LNCAP (cell line): ENCODE results near the gene ABCB11.

ENCODE experiments used
- TF ChIP-seq, protein P1 (sequence below): fragments of 450-650 bp; IDR thresholded peaks from 2 replicates; pipeline ENCODE4 v1.5.1; 2017; ENCODE audit warnings: mild to moderate bottlenecking

Gene ABCB11

DNA sequence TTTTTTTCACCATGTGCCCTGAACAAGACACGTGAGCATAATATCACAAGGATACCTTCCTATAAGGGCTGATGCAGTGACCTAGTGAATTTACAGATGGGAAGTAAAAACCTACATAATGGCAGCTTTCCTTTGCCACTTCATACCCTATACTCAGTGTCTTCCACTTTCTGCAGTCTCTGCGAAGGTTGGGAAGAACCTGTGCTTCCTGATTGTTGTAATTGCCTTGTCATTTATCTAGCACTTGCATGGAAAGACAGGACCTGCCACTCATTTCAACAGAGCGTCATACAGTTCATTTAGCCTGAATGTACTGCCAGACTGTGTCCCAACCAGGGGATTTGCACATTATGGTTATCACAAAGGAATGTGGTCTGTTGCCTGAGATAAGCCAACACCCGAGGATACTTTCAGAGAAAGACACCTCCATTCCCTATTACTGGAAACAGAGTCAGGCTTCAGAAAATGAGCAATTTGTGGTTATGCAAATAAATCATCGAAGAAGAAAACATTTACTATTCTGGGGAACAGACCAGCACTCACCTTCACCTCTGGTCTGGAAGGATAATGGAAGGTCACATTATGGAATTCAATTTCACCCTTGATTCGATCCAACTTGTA is 55.0 kb downstream of the ABCB11 start:
- TF ChIP-seq, protein P1, sequence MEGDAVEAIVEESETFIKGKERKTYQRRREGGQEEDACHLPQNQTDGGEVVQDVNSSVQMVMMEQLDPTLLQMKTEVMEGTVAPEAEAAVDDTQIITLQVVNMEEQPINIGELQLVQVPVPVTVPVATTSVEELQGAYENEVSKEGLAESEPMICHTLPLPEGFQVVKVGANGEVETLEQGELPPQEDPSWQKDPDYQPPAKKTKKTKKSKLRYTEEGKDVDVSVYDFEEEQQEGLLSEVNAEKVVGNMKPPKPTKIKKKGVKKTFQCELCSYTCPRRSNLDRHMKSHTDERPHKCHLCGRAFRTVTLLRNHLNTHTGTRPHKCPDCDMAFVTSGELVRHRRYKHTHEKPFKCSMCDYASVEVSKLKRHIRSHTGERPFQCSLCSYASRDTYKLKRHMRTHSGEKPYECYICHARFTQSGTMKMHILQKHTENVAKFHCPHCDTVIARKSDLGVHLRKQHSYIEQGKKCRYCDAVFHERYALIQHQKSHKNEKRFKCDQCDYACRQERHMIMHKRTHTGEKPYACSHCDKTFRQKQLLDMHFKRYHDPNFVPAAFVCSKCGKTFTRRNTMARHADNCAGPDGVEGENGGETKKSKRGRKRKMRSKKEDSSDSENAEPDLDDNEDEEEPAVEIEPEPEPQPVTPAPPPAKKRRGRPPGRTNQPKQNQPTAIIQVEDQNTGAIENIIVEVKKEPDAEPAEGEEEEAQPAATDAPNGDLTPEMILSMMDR = no peak

DNA sequence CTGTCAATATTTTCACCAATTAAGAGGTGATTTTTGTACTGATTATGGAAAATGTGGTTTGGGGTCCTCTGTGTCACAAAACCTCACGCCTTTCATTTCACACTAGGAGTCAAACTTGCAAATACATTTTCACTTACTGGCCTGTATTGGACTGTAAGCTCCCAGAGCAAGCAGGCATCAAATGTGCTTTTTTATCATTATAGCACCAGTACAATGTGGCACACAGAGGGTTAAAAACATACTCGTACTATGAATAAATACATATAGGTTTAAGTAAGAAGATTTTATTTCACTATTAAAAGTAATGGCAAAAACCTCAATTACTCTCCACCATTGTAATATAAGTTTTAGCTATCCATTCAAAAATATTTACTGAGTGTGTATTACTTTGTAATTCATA is 56.7 kb downstream of the ABCB11 start:
- TF ChIP-seq, protein P1 = no peak

DNA sequence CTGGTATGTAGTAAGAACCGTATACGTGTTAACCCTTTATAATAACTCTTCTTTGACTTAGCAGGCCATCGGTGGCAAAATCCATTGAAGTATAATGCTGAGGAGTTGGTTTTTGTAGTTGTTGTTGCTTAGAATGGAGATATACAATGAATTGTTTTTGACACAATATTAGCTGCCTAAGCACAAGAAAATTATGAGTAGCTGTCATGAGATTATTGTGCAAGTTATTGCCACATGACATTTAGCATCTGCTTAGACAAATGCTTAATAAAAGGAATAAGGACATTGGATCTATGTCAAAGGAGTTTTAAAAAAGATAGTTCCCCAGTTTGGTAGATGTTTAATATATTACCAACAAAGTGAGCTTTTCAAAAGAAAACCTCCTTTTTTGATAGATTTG is 59.9 kb downstream of the ABCB11 start:
- TF ChIP-seq, protein P1 = no peak

DNA sequence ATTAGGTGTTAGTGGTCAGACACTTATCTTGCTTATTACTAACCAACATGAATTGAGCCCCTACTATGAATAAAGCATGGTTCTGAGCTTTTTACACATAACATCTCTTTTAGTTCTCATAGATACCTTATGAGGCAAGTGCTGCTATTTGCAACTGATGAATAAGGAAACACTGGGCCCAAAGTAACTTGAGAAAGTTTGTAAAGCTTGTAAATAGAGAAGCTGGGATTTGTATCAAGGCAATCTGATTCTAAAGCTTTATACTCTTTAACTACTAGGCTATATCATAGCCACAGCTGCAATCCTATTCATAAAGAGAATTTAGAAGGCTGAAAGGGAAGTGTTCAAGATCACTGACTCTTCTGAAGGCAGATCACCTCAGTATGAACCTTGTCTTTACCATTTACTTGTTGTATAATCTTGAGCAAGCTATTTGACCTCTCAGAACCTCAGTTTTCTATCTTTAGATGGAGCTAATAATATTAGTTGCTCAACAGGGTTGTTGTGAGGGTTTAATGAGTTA is 60.4 kb downstream of the ABCB11 start:
- TF ChIP-seq, protein P1 = no peak

DNA sequence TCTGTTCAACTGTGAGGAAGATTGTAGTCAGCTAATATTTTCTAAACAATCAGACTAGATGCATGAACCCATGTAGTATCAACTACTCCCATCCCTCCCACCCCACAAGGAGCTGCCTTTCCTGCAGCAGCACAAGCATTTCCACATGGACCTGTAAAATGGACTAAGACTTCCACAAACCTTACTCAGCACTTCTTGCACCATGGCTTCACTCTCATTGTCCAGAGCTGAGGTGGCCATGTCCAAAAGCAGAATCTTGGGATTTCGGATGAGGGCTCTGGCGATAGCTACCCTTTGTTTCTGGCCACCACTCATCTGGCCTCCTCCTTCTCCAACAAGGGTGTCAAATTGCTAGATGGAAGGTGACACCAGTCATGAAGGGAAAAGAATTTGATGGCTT is 61.3 kb downstream of the ABCB11 start:
- TF ChIP-seq, protein P1 = no peak

DNA sequence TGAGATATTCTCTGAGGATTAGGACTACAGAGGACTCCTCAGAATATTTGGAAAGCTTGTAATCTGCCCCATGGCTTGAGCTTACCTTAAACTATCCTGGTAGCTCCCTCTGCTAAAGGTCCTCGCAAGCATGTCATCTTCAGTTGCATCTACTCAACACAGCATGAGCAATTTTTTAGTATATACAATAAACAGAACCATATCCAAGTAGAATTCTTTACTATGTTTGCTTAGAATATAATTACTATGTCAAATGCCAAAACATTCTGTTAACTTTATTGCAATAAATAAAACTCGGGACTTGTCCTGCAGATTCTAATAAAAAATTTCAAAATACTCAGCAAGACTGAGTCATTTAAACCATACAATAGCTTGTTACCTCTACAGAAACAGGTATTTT is 62.8 kb downstream of the ABCB11 start:
- TF ChIP-seq, protein P1 = no peak

DNA sequence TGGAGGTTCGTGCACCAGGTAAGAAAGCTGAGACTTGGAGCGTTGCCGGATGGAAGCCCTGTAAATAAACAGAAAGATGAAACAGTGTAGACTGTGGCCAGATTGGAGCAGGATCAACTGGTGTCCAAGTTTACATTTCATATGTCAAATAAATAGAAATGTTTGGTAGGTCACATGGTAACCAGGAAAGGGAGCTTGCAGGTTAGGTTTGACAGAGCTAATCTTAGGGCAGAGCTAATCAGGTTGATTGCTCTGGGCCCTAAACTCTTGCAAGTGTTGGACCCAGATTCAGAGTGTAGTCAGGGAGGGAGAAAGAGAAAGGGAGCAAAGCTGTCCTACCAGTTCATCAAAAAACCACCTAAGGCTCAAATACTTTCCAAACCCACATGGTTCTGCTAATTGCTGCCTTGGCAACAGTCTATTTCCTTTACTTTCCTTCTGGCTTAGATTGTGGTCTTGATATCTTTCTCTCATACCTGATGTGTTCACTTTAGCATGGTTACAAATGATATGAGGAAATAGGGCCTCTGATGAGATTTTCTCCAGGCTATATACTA is 66.8 kb downstream of the ABCB11 start:
- TF ChIP-seq, protein P1 = no peak

DNA sequence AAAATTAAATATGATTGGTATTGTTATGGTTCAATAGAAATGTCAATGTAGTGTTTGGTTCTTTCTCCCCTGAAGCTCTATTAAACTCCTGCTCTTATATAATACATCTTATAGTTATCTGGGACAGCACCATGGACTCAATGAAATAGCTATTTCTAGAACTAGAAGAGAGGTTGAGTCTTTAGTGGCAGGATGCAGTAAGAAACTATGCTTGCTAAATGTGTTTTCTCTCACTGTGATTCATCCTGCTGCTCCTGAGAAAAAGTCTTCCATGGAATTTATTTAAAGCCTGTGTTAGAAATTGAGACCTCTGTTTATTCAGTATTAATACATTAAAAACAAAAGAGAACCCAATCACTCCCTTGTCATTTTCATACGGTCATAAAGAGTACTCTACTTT is 68.5 kb downstream of the ABCB11 start:
- TF ChIP-seq, protein P1 = no peak
